HG02678 (cell line): Measurements from ENCODE around the gene SPTB.

Experiments
- ATAC-seq: cut with Tn5 transposase; IDR thresholded peaks from one replicate; pipeline ENCODE4 v1.9.1; 2021; ENCODE audit warnings: mild to moderate bottlenecking, moderate library complexity; ENCODE audit not compliant: unreplicated experiment

SPTB gene

DNA sequence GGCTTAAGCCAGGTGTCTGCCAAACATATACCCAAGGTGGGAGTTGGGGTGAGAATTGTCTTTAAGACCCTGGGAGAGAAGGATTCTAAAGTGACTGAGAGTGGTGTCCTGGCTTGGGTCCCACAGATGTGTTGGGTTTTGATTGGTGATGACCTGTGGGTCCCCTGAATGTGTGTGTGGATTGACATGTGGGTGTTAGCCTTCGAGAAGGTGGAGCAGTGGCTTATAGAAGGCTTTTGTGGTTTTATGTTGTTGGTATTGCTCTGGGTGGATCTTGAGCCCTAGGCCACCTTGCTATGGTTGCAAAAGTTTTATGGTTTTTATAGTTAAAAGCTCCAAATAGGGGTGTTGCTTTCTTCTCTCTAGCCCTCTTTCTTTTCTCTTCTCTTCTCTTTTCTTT lies 145.8 kb downstream of the SPTB start:
- no peak for ATAC-seq

DNA sequence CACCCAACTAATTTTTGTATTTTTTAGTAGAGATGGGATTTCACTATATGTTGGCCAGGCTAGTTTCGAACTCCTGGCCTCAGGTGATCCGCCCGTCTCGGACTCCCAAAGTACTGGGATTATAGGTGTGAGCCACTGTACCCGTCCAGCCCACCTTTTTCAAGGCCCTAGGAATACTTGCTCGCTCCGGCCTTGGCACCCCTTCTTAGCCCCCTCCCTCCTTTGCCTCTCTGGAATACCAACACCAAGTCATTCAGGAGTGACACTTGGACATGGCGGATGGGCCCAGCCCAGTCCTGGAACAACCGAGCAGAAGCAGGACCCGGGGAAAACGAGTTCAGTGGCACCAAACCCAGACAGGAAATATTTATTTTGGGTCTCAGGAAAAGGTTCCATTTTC lies 146.4 kb downstream of the SPTB start:
- no peak for ATAC-seq

DNA sequence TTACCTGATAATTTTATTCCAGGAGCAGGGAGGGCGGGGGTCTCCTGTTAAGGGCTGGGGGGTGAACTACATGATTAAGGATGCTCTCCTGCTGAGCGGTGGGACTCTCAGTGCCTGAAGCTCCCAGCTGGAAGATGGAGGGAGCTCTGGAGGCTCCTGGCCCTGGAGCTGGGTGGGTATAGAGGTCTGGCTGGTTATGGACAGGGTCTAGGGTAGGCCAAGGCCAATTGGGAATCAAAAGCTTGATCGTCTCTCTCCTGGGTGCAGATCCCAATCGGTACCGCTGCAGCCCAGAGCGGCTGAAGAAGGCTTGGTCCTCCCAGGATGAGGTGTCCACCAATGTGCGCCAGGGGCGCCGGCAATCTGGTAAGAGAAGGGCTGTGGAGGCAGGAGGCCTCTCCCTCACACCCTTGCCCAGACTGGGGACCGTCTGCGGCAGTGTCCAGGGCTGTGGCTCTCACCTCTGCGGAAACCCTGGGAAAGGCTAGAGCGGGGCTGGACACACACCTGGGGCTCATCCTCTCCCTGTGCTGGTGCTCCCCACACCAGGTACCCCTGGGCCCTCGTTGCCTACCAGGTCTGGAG lies 147.1 kb downstream of the SPTB start:
- no peak for ATAC-seq

DNA sequence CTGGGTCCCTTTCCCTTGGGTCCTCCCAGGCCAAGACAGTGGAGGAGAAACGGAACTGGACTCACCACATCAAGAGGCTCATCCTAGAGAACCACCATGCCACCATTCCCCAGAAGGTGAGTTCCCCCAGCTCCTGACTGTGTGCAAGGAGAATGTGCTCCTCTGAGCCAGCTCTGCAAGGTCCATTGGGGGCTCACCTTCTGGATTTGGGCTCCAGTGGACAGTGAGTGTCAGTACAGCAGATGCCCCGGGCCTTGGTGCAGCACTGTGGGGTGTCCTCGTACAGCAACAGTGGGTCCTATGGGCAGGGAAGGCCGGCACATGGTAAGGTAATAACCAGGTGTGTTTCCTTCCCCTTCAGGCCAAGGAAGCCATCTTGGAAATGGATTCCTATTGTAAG lies 147.6 kb downstream of the SPTB start:
- no peak for ATAC-seq

DNA sequence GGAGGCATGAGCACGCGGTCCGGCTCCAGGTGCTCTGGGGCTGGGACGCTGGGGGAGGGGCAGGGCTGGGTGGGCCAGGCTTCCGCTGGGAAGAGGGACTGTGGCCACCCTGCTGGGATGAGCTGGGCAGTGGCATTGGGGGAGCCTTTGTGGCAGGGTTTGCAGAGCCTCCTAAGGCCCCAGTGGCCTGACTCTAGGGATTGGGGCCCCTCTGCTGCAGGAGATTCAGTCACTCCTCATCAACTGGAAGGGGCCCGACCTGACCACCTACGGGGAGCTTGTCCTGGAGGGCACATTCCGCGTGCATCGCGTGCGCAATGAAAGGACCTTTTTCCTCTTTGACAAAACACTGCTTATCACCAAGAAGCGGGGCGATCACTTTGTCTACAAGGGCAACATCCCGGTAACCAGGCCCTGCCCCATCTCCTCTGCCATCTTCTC lies 148.5 kb downstream of the SPTB start:
- ATAC-seq, result no peak

DNA sequence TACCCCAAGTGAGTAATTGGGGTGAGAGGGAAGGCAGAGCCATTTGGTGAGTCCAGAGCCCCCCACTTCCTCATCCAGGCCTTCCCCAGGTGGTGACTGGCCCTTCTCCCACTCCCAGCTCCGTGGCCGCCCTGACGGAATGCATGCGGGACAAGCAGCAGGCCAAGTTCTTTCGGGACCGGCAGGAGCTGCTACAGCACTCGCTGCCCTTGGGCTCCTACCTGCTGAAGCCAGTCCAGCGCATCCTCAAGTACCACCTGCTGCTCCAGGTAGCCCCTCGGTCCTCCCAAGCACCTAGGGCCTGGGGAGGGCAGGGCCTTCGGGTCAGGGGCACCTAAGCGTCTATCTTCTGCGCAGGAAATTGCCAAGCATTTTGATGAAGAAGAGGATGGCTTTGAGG lies 149.0 kb downstream of the SPTB start:
- ATAC-seq, result no peak

DNA sequence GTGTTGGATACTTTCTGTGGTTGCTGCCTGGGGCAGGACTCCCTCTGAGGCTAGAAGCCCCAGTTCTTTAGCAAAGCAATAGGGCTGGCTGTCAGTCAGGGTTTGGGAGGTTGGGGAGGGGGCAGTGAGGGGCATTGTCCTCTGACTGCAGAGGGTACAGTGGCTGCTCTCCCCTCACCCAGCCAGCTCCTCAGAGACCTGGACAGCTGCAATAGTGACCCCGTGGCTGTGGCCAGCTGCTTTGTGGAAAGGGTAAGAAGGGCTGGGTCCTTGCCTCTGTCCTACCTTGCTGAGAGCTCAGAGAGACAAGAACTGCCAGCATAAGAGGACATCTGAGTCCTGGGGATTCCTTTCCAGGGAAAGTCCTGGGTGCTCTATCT lies 149.7 kb downstream of the SPTB start:
- ATAC-seq, result no peak

DNA sequence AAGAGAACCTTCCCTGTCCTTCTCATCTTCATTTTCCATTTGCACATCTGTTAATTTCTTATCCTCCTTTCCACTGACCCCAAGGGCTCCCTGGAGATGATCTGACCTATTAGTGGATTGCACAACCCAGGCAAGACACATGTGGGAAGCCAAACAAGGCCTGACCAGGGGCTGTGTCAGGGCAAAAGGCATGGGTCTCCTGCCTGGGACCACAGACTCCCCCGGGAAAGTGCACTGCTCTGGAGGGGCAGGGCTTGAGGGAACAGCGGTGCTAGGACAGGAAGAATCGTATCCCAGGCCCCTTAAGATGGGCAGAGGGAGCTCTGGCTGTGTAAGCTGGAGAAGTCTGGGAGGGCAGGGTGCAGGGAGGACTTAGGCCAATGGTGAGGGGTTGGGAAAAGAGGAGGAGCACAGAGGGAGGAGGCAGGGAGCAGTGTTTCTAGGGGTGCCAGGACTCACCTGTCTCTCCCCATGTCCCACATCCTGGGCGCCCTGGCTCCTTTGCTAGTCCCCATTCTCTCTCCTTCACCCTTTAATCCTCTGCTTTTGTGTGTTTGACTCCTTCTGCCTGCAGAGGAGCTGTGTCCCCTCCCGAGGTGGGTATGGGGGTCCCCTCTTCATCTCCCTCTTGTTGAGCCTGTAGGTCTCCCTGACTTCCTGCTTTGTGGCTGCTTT lies 150.2 kb downstream of the SPTB start:
- ATAC-seq, result no peak

DNA sequence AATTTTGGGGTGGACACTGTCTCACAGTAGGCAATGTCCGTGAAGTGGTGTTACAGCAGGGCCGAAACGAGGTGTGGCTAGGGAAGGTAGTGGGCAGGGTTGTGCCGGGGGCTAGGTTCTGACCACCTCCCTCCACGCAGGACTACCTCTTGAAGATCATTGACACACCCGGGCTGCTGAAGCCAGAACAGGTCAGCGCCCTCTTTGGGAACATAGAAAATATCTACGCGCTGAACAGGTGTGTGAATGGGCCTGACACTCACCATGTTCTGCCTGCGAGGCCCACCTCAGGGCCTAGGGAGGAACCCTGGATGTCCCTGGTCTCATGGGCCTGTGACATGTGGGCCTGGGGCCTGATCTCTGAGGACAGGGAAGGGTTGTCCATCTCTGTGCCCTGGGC lies 150.9 kb downstream of the SPTB start:
- no peak for ATAC-seq

DNA sequence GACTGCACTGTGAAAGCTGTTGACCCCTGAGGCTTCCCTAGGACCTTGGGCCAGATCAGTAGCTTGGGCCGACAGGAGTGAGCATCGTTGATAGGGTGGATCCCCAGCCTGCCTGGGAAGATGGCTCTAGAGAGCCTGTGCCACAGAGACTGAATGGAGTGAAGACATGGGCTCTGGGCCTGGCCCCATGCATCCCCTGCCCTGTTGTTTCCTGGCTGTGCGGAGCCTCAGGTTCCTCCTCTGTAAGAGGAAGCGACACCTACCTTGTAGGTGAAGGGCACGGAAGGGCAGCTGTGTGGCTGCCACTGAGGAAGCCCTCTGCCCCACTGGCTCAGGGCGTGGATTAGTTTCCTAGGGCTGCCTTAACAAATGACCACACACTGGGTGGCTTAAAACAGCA lies 151.6 kb downstream of the SPTB start:
- ATAC-seq, result no peak

DNA sequence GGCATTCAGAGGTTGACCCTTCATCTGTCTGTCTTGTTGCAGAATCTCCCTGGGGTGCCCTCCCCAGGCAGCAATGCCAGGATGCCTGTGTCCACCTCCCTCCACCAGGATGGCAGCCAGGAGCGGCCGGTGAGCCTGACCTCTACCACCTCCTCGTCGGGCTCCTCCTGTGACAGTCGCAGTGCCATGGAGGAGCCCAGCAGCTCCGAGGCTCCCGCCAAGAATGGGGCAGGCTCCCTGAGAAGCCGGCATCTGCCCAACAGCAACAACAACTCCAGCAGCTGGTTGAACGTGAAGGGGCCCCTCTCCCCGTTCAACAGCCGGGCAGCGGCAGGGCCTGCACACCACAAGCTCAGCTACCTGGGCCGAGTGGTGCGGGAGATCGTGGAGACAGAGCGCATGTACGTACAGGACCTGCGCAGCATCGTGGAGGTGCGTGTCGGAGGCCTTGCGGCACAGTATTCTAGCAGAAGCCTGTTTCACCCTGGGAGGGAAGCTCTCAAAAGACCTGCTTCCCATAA lies 152.1 kb downstream of the SPTB start:
- ATAC-seq, result no peak

DNA sequence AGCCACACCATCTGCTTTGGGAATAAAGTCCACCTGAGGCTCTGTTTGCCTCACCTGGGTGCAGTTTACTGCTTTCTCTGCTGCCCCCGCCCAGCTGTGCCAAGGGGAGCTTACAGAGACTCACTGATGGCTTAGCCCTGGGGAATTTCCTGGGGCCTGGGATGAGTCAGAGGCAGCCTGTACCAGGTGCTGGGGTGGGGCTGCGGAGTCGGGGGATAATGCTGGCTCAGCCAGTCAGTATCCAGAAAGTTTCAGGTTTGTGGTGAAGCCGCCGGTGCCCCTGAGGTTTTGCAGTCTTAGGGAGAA lies 153.2 kb downstream of the SPTB start:
- no peak for ATAC-seq

DNA sequence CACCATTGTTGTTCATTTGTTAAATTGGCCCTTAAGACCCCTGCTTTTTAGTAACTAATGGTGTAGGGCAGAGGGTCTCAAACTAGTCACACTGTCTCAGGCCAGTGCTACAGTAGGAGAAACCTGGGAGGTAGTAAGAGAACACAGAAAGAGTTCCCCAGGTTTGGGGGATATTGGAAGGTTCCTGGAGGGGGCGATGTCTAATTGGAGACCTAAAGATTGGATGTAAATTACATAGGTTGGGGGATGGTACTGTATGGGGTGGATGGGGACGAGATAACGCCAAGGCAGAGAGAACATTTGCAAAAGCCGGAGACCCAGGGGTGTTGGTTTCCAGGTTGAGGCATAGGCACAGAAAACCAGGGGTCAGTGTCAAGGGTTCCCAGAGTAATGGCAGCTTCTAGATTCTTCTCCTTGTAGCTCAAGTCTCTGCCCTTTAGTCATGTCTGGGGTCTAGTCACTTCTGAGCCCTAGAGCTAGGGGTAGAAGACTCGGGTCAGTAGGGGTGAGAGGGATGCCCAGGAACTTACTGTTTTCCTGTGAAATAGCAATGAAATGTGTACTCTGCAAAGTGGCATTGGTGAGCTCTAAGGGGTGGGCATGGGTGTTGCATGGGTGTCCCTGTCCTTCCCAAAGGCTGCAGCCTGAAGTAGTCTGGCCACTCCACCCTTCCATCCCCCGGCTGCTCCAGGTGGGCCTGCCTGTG lies 153.7 kb downstream of the SPTB start:
- no peak for ATAC-seq

DNA sequence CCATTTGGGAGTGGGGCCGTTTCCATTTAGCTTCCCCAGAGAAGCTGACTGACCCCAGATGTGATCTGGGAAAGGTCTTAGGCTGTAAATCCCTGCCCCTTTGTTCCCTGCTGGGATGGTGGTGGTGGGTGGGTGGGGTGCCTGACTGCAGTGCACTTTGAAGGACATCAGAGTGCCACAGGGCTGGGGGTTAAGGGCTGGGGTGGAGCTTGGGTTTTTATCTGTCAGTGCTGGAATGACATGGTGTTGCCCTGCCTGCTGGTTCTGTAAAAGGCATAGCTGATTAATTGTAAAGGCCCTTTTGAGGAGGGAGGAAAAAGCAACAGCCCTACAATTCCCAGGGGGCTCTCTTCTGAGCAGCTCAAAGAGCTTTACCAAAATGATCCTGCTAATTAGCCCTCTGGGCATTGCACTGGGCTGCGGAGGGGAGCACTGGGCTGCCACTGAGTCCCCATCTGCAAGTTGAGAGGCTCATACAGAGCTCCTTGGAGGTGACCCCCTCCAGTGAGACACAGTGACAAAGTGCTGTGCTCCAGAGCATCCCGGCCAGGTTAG lies 154.4 kb downstream of the SPTB start:
- ATAC-seq, result no peak

DNA sequence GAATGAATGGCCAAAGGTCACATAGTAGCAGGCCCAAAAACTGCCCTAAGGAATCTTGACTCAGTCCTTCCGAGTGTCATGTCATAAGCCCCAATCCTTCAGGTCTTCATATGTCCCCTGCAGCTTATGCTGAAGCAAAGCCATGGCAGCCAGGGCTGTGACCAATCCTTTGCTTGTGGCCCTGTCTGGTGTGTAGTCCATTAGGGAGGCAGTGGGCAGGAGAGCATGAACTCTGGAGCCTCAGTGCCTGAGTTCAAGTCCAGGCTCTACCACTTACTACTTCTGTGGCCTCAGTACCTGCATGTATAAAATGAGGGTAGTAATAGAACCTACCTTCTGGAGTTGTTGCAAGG lies 155.2 kb downstream of the SPTB start:
- no peak for ATAC-seq

DNA sequence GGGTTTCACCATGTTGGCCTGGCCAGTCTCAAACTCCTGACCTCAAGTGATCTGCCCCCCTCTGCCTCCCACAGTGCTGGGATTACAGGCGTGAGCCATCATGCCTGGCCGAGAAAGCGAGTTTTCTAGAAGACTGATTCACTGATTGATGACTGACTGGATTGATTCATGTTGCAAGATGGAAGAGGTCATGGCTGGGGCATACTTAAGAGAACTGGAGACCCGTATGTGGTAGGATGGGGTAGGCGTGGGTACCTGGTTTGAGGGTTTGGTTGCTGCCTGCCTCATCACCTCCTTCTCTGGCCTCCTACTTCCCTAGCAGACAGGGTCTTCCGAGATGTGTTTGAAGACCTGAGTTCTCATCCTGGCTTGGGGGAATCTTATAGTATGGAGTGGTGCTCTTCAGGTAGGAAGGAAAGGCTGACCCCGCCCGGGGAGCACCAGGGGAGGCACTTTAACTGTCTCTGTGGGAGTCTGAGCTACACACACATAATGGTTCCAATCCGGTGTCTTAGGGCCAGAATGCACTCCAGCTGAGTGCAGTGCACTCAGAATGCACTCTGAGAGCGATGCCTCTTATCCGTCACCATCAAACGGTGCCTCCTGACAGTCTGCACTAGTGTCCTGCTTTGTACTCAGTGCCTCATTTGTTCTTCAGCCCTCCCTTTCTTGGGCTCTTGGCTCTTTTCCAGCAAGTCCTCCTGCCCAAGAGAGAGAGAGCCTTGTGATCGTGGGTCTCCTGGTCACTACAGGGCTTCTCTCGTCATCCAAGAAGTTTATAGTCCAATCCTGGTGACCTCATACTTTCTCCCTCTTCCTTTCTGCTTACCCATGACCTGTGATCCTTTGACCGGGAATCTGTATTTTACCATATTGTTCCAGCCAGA lies 155.8 kb downstream of the SPTB start:
- ATAC-seq, result no peak

DNA sequence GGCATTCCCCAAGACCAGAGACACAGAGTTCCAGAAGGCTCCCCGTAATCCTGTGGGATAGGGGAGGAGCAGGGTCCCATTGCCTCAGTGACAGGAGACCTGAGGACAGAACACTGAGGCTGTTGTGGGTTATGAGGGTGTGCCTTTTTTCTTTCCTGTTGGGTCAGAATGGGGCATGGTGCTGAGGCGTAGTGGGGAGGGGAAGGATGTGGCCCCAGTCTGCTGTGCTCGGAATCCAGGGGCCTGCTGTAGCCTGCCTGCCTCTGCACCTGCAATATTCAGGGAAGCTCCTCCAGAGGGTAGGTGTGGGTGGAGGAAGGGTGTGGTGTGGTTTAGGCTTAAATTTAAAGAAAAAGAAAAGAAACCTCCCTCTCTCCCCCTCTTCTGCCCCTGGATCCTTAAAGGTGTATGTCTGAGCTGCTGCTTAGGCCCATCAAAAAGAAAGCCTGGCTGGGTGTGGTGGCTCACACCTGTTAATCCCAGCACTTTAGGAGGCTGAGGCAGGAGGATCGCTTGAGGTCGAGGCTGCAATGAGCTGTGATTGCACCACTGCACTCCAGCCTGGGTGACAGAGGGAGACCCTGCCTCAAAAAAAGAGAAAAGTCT lies 156.8 kb downstream of the SPTB start:
- no peak for ATAC-seq

DNA sequence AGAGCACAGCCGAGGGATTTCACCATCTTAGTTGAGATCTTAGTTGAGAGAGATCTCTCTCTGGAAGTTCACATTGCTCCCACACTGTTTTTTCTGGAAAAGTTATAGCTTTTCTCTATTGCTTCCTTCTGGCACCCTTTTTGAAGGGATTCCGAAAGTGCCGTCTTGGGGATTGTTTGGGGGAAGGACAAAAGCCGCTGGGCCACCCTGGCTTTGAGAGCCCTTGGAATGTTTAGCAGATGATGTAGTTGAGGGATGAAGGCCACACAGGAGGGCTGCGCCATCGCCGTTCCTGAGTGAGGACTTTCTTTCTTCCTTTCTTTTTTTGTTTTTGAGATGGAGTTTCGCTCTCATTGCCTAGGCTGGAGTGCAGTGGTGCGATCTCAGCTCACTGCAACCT lies 157.8 kb downstream of the SPTB start:
- ATAC-seq, result no peak

DNA sequence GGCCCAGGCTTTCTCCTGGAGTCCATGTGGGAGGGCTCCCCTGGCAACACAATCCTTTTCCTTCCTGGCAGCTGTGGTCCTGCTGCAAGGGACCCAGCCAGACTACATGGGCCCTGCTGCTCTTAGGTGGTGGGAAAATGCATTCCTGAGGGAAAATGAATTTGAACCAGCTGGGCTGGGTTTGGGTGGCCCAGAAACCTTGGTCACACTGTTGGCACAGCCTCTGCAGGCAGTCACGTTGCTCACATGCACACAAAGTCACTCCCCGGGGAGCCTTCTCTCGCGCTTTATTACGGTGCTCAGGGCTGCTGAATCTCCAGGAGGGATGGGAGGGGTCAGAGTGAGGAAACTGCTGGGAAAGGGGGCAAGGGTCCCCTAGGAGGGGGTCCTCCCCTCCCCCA lies 158.3 kb downstream of the SPTB start:
- ATAC-seq, result no peak

DNA sequence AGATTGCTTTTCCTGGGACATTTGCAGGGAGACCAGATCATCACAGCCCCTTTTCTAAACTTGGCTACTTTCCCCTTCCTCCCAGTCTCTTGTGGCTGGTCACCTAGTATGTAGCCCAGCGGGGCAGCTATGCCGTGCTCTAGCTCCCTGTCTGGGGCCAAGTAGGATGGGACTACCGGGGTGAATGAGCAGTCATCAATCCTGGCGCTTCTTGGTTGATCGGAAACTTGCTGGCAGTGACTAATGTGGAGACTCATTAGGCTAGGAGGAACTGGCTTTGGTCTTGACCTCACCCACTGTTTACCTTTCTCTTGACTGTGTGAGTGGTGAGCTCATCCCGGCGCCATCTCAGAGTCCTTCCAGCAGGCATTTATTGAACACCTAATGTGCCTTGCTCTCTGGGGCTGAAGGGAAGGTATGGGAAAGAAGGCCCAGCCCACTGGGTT lies 159.6 kb downstream of the SPTB start:
- no peak for ATAC-seq

DNA sequence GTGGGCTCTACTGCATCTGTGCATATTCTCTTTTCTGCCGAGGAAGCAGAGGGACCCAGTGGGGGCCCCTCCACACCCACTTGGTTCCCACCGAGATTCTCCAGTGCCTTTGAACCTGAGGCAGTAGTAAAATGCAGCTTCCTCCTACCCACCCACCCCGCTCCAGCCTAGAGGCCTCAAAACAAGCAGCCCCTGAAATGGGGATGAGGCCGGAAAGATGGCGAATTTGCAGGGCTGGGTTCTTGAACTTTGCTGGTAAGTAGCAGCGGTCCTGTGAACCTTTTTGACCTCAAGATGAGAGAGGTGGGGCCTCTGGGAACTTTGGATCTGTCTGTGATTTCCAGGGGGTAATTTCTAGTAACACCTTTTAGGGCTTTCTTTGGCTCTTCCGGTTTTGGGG lies 160.1 kb downstream of the SPTB start:
- no peak for ATAC-seq
